HCT116 (cell line): ENCODE data around the gene TRPM7. TPM values are rescaled to one million over a fixed set of nuclear protein-coding genes. Genes with fewer than 3 reads are reported as not detected.

Experiments
- ATAC-seq: fragments of 200-7000 bp; cut with Tn5 transposase; 2 replicates; pipeline ENCODE4 v1.9.1; 2020; ENCODE audit warnings: mild to moderate bottlenecking, moderate library complexity
- BruUV-seq: library from RNA; stranded (reverse); fragments of 400-500 nt; replicated peaks from 2 replicates; lab custom pipeline; 2021; lab: Mats Ljungman, UMichigan
- CTCF ChIA-PET: fragments of 300-600 bp; sonication (Branson Sonifier 250); formaldehyde crosslinking; loops from one replicate; lab custom pipeline; 2021; ENCODE audit warnings: antibody characterized with exemption; lab: Charles Lee
- POLR2A ChIA-PET: fragments of 300-600, 350-600 bp; sonication (Branson Sonifier 250); formaldehyde crosslinking; loops from one replicate; lab custom pipeline; 2021; ENCODE audit warnings: antibody characterized with exemption; lab: Charles Lee
- RAD21 ChIA-PET, 2 experiments: fragments of 300-600 bp; sonication (Branson Sonifier 250); formaldehyde crosslinking; loops; one replicate each; lab custom pipeline; 2023; ENCODE audit warnings: low total read pairs in 2 of 2; ENCODE audit not compliant: uncharacterized antibody in 2 of 2, unreplicated experiment in 2 of 2, low non-redundant PET in 1 of 2; lab: Charles Lee
- DNase-seq: peaks from one replicate; pipeline ENCODE4 v3.0.0-alpha.2; 2010; ENCODE audit warnings: low read depth, low spot score
- H2AFZ ChIP-seq: fragments of 200-600 bp; shearing (Covaris generic), sonication (generic); 2 replicates; pipeline ENCODE4 v1.6.1; 2017; ENCODE audit warnings: low read depth, mixed run types, mixed read lengths, antibody characterized with exemption, low read length; ENCODE audit not compliant: poor library complexity, severe bottlenecking
- H3K27ac ChIP-seq: 2 replicates; pipeline ENCODE4 v1.5.1; 2012; ENCODE audit warnings: low read depth, low read length
- H3K27me3 ChIP-seq: fragments of 200-600 bp; sonication (generic); 2 replicates; pipeline ENCODE4 v1.6.1; 2016; ENCODE audit warnings: mixed run types, low read length, mixed read lengths; ENCODE audit not compliant: insufficient read depth
- H3K36me3 ChIP-seq, 2 experiments: fragments of 200-500 bp in 1 of 2; fragments of 200-600 bp in 1 of 2; sonication (Bioruptor generic) in 1 of 2; sonication (generic) in 1 of 2; 2 replicates each; pipeline versions ENCODE4 v1.5.1 to v1.6.1; 2014 to 2016; ENCODE audit warnings: low read length in 2 of 2, inconsistent platforms in 1 of 2, mixed read lengths in 1 of 2, mixed run types in 1 of 2; ENCODE audit not compliant: insufficient read depth in 2 of 2, control insufficient read depth in 1 of 2
- H3K4me1 ChIP-seq, 2 experiments: fragments of 200-600 bp in 1 of 2; sonication (generic) in 1 of 2; 2 replicates each; pipeline versions ENCODE4 v1.5.1 to v1.6.1; 2012 to 2017; ENCODE audit warnings: low read length in 2 of 2, inconsistent platforms in 1 of 2, mild to moderate bottlenecking in 1 of 2, mixed read lengths in 1 of 2, mixed run types in 1 of 2, moderate library complexity in 1 of 2; ENCODE audit not compliant: insufficient read depth in 2 of 2, control insufficient read depth in 1 of 2
- H3K4me2 ChIP-seq: fragments of 200-600 bp; sonication (generic); 2 replicates; pipeline ENCODE4 v1.6.1; 2017; ENCODE audit warnings: mixed run types, low read length, mixed read lengths
- H3K4me3 ChIP-seq, 2 experiments: fragments of 200-600 bp in 1 of 2; sonication (generic) in 1 of 2; replicated peaks in 1 of 2; 2 replicates each; pipeline ENCODE4 v1.5.1; 2011 to 2016; ENCODE audit warnings: low read length in 2 of 2, control low read depth in 1 of 2, low read depth in 1 of 2, mild to moderate bottlenecking in 1 of 2, mixed read lengths in 1 of 2, mixed run types in 1 of 2
- H3K79me2 ChIP-seq: fragments of 200-600 bp; sonication (generic); 2 replicates; pipeline ENCODE4 v1.6.1; 2017; ENCODE audit warnings: mild to moderate bottlenecking, mixed run types, low read length, moderate library complexity, mixed read lengths; ENCODE audit not compliant: insufficient read depth
- H3K9ac ChIP-seq: fragments of 200-600 bp; sonication (generic); 2 replicates; pipeline ENCODE4 v1.6.1; 2016; ENCODE audit warnings: low read length, mixed read lengths
- H3K9me2 ChIP-seq: fragments of 200-600 bp; sonication (generic), shearing (Covaris generic); 2 replicates; pipeline ENCODE4 v1.6.1; 2017; ENCODE audit warnings: mixed run types, mild to moderate bottlenecking, moderate library complexity; ENCODE audit not compliant: insufficient read depth
- H3K9me3 ChIP-seq, 2 experiments: fragments of 200-500 bp in 1 of 2; fragments of 200-600 bp in 1 of 2; sonication (Bioruptor generic) in 1 of 2; sonication (generic) in 1 of 2; 2 replicates each; pipeline ENCODE4 v1.6.1; 2014 to 2017; ENCODE audit warnings: low read length in 2 of 2, mixed read lengths in 2 of 2, inconsistent platforms in 1 of 2, low read depth in 1 of 2, mild to moderate bottlenecking in 1 of 2, mixed run types in 1 of 2, moderate library complexity in 1 of 2; ENCODE audit not compliant: control insufficient read depth in 1 of 2, insufficient read depth in 1 of 2
- H4K20me1 ChIP-seq: fragments of 200-600 bp; sonication (generic), shearing (Covaris generic); 2 replicates; pipeline ENCODE4 v1.6.1; 2017; ENCODE audit warnings: mixed run types, mild to moderate bottlenecking, moderate library complexity; ENCODE audit not compliant: insufficient read depth
- CEBPB ChIP-seq: IDR thresholded peaks from 2 replicates; pipeline ENCODE4 v1.6.1; 2012; ENCODE audit warnings: low read depth
- EGR1 ChIP-seq: IDR thresholded peaks from 2 replicates; pipeline ENCODE4 v1.6.1; 2012; ENCODE audit warnings: low read depth
- EZH2phosphoT487 ChIP-seq: fragments of 200-600 bp; IDR thresholded peaks from 2 replicates; pipeline ENCODE4 v1.6.1; 2018; ENCODE audit warnings: antibody characterized with exemption, borderline replicate concordance
- JUND ChIP-seq: IDR thresholded peaks from 2 replicates; pipeline ENCODE4 v1.6.1; 2012
- RAD21 ChIP-seq: IDR thresholded peaks from 2 replicates; pipeline ENCODE4 v1.6.1; 2012; ENCODE audit warnings: low read depth, mild to moderate bottlenecking
- SP1 ChIP-seq: IDR thresholded peaks from 2 replicates; pipeline ENCODE4 v1.6.1; 2012; ENCODE audit warnings: low read depth
- ZBTB33 ChIP-seq: IDR thresholded peaks from 2 replicates; pipeline ENCODE4 v1.6.1; 2011; ENCODE audit warnings: mild to moderate bottlenecking, low read length, moderate library complexity; ENCODE audit not compliant: insufficient replicate concordance; ENCODE audit errors: extremely low read depth
- intact Hi-C: fragments of 100-400 bp; cut with micrococcal nuclease; formaldehyde crosslinking; loops from 2 replicates; pipeline ENCODE4 v1.10.0; 2022
- total RNA-seq: library from RNA; stranded (reverse); gene quantifications from one replicate; pipeline ENCODE4 v1.2.1, GENCODE V29; 2021; ENCODE audit not compliant: unreplicated experiment
- TF ChIP-seq, protein P1 (sequence below): IDR thresholded peaks from 2 replicates; pipeline ENCODE4 v1.6.1; 2012

The TRPM7 gene
- total RNA-seq, 1 experiment from 2014 or later = 26.3 TPM

DNA sequence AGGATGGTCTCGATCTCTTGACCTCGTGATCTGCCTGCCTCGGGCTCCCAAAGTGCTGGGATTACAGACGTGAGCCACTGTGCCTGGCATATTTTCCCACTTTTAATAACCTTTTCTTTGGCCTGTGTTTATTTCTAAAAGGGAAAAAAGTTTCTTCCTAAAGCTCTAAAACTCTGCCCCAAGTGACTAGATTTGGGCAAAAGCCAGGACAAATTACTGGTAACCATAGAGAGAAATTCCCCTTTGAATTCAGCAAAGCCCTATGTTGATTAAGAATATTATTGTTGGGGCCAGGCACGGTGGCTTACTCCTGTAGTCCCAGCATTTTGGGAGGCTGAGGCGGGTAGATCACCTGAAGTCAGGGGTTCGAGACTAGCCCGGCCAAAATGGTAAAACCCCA lies 11.5 kb upstream of the TRPM7 start:
- no peak overlapping the region for H3K9ac ChIP-seq
- TF ChIP-seq EGR1 (no peak), JUND (no peak), SP1 (no peak), CEBPB (no peak), EZH2phosphoT487 (no peak), ZBTB33 (no peak), RAD21 (no peak)
- TF ChIP-seq, protein P1, sequence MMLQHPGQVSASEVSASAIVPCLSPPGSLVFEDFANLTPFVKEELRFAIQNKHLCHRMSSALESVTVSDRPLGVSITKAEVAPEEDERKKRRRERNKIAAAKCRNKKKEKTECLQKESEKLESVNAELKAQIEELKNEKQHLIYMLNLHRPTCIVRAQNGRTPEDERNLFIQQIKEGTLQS = no peak
- H3K4me2 ChIP-seq = no peak overlapping the region
- H4K20me1 ChIP-seq = no peaks in the 10 kb centered on the region
- ChIA-PET RAD21 (no interaction called here), POLR2A (no interaction called here), CTCF (no interaction called here)
- H3K4me1 ChIP-seq = no peaks in the 10 kb centered on the region
- H3K9me3 ChIP-seq = no peaks in the 10 kb centered on the region
- ATAC-seq (no peak), DNase-seq (no peak)
- intact Hi-C loops = no loop called here
- no peaks in the 10 kb centered on the region for H3K9me2 ChIP-seq
- H2AFZ ChIP-seq = no peak overlapping the region
- no peak overlapping the region for H3K4me3 ChIP-seq
- no TSS peak for BruUV-seq
- H3K36me3 ChIP-seq = no peaks in the 10 kb centered on the region
- no peak overlapping the region for H3K27ac ChIP-seq
- H3K79me2 ChIP-seq = no peaks in the 10 kb centered on the region
- H3K27me3 ChIP-seq = no peaks in the 10 kb centered on the region
